ENCODE measurements around the gene PCNX1.
"Not testable (repeated sequence)": the region's sequence is repeated elsewhere in the genome, so short reads cannot be mapped to it uniquely, and the experiment has no call there.

Gene PCNX1

GRCh38 chr14:71123579-71124135 is 216.4 kb downstream of the PCNX1 start:
- CTCF ChIA-PET: interaction anchor here (0.6 kb wide), 1 partner anchor 11 kb away, joined by 7 read pairs; no protein-coding TSS in a partner anchor
- TF ChIP-seq, protein P1, sequence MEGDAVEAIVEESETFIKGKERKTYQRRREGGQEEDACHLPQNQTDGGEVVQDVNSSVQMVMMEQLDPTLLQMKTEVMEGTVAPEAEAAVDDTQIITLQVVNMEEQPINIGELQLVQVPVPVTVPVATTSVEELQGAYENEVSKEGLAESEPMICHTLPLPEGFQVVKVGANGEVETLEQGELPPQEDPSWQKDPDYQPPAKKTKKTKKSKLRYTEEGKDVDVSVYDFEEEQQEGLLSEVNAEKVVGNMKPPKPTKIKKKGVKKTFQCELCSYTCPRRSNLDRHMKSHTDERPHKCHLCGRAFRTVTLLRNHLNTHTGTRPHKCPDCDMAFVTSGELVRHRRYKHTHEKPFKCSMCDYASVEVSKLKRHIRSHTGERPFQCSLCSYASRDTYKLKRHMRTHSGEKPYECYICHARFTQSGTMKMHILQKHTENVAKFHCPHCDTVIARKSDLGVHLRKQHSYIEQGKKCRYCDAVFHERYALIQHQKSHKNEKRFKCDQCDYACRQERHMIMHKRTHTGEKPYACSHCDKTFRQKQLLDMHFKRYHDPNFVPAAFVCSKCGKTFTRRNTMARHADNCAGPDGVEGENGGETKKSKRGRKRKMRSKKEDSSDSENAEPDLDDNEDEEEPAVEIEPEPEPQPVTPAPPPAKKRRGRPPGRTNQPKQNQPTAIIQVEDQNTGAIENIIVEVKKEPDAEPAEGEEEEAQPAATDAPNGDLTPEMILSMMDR (conservative IDR thresholded peaks at IDR 0.05; ENCODE audit: low read depth): no peak
- H3K27ac ChIP-seq: no peak overlapping the region
- no peak for DNase-seq (ENCODE audit: low spot score)
- POLR2A ChIA-PET (ENCODE audit: low non-redundant PET): no interaction called here

DNA sequence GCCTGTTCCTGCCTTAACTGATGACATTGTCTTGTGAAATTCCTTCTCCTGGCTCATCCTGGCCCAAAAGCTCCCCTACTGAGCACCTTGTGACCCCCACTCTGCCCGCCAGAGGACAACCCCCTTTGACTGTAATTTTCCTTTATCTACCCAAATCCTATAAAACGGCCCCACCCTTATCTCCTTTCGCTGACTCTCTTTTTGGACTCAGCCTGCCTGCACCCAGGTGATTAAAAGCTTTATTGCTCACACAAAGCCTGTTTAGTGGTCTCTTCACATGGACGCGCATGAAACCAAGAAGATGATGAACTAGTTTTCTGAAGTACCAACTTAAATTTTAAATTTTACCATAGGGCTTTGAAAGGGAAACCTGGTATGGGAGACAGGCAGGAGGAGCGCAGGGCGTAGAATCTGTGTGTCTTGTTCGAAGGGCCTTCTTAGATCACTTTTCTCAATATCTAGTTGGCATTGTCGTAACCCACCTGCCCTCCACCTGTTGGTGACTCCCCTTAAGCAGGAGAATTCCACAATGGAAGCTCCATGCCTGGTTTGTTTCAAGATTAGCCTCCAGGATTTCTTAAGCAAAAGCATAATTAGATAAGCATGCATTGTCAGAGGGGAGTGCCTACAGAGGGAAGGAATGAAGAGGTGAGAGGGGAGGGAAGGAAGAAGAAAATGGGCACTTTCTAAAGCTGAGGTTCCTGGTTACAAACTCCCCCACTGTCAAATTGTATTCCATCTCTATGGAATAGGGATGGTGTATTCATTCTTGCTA is 222.6 kb downstream of the PCNX1 start:
- CTCF ChIA-PET: not testable (repeated sequence)

DNA sequence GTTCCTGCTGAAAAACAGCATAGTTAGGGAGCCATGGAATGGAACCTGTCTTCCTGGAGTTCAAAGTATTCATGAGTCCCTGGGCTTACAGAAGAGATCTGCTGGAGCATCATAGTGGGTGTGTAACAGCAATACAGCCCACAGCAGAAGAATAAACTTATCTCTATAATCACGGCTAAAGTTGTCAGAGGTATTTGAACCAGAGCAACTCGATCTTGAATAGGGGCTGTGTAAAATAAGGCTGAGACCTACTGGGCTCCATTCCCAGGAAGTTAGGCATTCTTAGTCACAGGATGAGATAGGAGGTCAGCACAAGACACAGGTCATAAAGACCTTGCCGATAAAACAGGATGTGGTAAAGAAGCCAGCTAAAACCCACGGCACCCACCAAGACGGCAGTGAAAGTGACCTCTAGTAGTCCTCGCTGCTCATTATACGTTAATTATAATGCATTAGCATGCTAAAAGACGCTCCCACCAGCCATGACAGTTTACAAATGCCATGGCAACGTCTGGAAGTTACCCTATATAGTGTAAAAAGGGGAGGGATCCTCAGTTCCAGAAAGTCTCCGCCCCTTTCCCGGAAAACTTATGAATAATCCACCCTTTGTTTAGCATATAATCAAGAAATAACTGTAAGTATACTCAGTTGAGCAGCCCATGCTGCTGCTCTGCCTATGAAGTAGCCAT is 223.4 kb downstream of the PCNX1 start:
- ChIA-PET POLR2A (ENCODE audit: low non-redundant PET) (no interaction called here), CTCF (no interaction called here)
- H3K27ac ChIP-seq: no peak overlapping the region
- no peak for DNase-seq (ENCODE audit: low spot score)
- TF ChIP-seq, protein P1 (conservative IDR thresholded peaks at IDR 0.05; ENCODE audit: low read depth): no peak

More for the DNA sequence above, 222.6 kb downstream of the PCNX1 start:
- DNase-seq (ENCODE audit: low spot score); POLR2A ChIA-PET (ENCODE audit: low non-redundant PET); H3K27ac ChIP-seq: not testable (repeated sequence)

GRCh38 chr14:71133296-71133695 is 226.0 kb downstream of the PCNX1 start:
- ChIA-PET POLR2A (ENCODE audit: low non-redundant PET) (interaction anchor here (0.5 kb wide), 1 partner anchor 1867 kb away, joined by 11 read pairs; no protein-coding TSS in a partner anchor), CTCF (interaction anchor here (1.7 kb wide), 1 partner anchor 620 kb away, joined by 3 read pairs; no protein-coding TSS in a partner anchor)
- no peak overlapping the region for H3K27ac ChIP-seq
- DNase-seq (ENCODE audit: low spot score): no peak
- TF ChIP-seq, protein P1 (conservative IDR thresholded peaks at IDR 0.05; ENCODE audit: low read depth): no peak

DNA sequence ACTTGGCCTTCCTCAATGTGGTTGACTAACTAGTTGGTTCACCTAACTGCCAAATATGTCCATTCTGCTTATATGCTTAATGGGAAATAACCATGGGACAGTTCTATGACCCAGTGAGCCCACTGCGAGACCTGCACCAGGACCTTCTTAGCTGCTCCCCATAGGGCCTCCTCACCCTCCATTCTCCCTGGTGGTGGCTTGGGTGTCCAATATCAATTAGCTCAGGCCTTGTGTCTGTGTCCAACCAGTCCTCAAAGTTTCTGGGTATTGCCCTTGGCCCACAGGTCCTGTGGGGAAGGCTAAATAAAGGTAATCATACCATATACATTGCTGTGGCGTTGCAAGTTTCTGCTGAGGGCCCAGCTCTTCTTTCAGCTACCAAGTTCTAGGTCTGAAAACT is 228.2 kb downstream of the PCNX1 start:
- TF ChIP-seq, protein P1 (conservative IDR thresholded peaks at IDR 0.05; ENCODE audit: low read depth): no peak
- no peak overlapping the region for H3K27ac ChIP-seq
- CTCF ChIA-PET: no interaction called here
- POLR2A ChIA-PET (ENCODE audit: low non-redundant PET): no interaction called here
- DNase-seq (ENCODE audit: low spot score): no peak

DNA sequence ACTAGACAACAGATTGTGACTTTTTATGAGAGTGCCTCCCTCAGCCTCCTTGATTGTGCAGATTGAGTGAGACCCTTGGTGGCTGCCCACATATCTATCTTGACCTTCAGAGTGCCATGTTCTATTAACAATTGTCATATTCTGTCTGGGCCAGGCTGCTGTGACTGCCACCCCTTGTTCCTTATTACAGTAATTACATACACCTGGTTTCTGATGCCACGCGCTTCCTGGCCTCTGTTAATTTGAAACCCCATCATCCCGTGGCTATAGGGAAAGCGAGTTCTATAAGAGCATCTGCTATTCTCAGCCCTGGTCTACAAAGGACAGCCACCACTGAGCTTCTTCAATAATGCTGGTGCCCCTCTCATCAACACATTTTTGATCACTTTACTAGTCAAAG is 228.7 kb downstream of the PCNX1 start:
- TF ChIP-seq, protein P1 (conservative IDR thresholded peaks at IDR 0.05; ENCODE audit: low read depth): no peak
- CTCF ChIA-PET: interaction anchor here (3.7 kb wide), 1 partner anchor 617 kb away, joined by 24 read pairs; no protein-coding TSS in a partner anchor
- POLR2A ChIA-PET (ENCODE audit: low non-redundant PET): no interaction called here
- DNase-seq (ENCODE audit: low spot score): no peak
- no peak overlapping the region for H3K27ac ChIP-seq

Measured in RWPE1 (cell line).